HepG2 (cell line): ENCODE results near the gene TMEM53.

Experiments used
- ARID5B ChIP-seq: IDR thresholded peaks from 2 replicates; pipeline ENCODE4 v1.4.0; 2020; ENCODE audit warnings: mild to moderate bottlenecking, missing genetic modification reagents
- EZH2 ChIP-seq: conservative IDR thresholded peaks from 2 replicates; pipeline ENCODE4 v1.6.1; 2012; ENCODE audit warnings: mild to moderate bottlenecking, low read depth, low read length, moderate library complexity
- MAFG ChIP-seq: sonication (generic); formaldehyde crosslinking; IDR thresholded peaks from 2 replicates; pipeline ENCODE4 v1.5.1; 2020; ENCODE audit warnings: mild to moderate bottlenecking, missing genetic modification reagents
- NR2C2 ChIP-seq: sonication (generic); formaldehyde crosslinking; IDR thresholded peaks from 2 replicates; pipeline ENCODE4 v1.4.0; 2020; ENCODE audit warnings: missing genetic modification reagents, mild to moderate bottlenecking, moderate library complexity, borderline replicate concordance
- POLR2AphosphoS5 ChIP-seq: IDR thresholded peaks from 2 replicates; pipeline ENCODE4 v1.6.1; 2012; ENCODE audit warnings: low read depth, low read length
- RAD21 ChIP-seq: fragments of 450-650 bp; formaldehyde crosslinking; IDR thresholded peaks from 2 replicates; pipeline ENCODE4 v1.5.0; 2020; ENCODE audit warnings: mild to moderate bottlenecking
- TBP ChIP-seq: sonication (generic); formaldehyde crosslinking; IDR thresholded peaks from 2 replicates; pipeline ENCODE4 v1.5.0; 2020; ENCODE audit warnings: missing genetic modification reagents
- ZC3H4 ChIP-seq: sonication (generic); formaldehyde crosslinking; IDR thresholded peaks from 2 replicates; pipeline ENCODE4 v1.4.0; 2020; ENCODE audit warnings: missing genetic modification reagents, borderline replicate concordance
- ZNF142 ChIP-seq: sonication (generic); formaldehyde crosslinking; IDR thresholded peaks from 2 replicates; pipeline ENCODE4 v1.4.0; 2020; ENCODE audit warnings: missing genetic modification reagents
- ZNF274 ChIP-seq: sonication (generic); formaldehyde crosslinking; IDR thresholded peaks from 2 replicates; pipeline ENCODE4 v1.5.1; 2020; ENCODE audit warnings: mild to moderate bottlenecking, missing genetic modification reagents
- TF ChIP-seq, protein P1 (sequence below): IDR thresholded peaks from 2 replicates; pipeline ENCODE4 v1.6.1; 2016
- TF ChIP-seq, protein P2 (sequence below): sonication (generic); formaldehyde crosslinking; IDR thresholded peaks from 2 replicates; pipeline ENCODE4 v1.4.0; 2020; ENCODE audit warnings: mild to moderate bottlenecking, missing genetic modification reagents

DNA sequence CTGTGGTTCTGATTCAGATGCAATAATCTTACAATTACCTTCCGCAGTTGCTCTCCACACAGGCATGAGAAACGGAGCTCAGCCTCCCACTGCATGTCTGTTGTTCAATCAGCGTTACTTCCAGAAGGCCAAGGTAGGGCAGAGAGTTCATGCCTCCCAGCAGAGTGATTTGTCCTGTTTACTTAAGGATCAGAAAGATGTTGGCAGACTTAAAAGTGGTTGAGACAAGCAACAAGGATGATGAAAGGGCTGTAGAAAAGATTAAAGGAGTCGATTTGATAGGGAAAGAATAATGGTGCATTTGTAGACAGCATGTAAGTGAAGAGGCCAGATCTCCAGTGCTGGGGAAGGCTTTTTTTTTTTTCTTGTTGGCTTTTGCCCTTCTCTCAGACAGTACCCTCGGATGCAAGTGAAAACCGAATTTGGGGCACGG lies 26.9 kb upstream of the TMEM53 start:
- TF ChIP-seq, protein P1, sequence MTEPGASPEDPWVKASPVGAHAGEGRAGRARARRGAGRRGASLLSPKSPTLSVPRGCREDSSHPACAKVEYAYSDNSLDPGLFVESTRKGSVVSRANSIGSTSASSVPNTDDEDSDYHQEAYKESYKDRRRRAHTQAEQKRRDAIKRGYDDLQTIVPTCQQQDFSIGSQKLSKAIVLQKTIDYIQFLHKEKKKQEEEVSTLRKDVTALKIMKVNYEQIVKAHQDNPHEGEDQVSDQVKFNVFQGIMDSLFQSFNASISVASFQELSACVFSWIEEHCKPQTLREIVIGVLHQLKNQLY (CRISPR knock-in tag): no peak; the same call in 1 of the 2 replicates
- TF ChIP-seq POLR2AphosphoS5 (no peak), TBP (CRISPR knock-in tag) (no peak), EZH2 (no peak), ARID5B (CRISPR knock-in tag) (peak; percentile 87), RAD21 (no peak), ZNF142 (CRISPR knock-in tag) (no peak), ZC3H4 (CRISPR knock-in tag) (no peak), MAFG (CRISPR knock-in tag) (no peak), NR2C2 (no peak; the same call in 1 of the 2 replicates), ZNF274 (CRISPR knock-in tag) (no peak)
- TF ChIP-seq, protein P2, sequence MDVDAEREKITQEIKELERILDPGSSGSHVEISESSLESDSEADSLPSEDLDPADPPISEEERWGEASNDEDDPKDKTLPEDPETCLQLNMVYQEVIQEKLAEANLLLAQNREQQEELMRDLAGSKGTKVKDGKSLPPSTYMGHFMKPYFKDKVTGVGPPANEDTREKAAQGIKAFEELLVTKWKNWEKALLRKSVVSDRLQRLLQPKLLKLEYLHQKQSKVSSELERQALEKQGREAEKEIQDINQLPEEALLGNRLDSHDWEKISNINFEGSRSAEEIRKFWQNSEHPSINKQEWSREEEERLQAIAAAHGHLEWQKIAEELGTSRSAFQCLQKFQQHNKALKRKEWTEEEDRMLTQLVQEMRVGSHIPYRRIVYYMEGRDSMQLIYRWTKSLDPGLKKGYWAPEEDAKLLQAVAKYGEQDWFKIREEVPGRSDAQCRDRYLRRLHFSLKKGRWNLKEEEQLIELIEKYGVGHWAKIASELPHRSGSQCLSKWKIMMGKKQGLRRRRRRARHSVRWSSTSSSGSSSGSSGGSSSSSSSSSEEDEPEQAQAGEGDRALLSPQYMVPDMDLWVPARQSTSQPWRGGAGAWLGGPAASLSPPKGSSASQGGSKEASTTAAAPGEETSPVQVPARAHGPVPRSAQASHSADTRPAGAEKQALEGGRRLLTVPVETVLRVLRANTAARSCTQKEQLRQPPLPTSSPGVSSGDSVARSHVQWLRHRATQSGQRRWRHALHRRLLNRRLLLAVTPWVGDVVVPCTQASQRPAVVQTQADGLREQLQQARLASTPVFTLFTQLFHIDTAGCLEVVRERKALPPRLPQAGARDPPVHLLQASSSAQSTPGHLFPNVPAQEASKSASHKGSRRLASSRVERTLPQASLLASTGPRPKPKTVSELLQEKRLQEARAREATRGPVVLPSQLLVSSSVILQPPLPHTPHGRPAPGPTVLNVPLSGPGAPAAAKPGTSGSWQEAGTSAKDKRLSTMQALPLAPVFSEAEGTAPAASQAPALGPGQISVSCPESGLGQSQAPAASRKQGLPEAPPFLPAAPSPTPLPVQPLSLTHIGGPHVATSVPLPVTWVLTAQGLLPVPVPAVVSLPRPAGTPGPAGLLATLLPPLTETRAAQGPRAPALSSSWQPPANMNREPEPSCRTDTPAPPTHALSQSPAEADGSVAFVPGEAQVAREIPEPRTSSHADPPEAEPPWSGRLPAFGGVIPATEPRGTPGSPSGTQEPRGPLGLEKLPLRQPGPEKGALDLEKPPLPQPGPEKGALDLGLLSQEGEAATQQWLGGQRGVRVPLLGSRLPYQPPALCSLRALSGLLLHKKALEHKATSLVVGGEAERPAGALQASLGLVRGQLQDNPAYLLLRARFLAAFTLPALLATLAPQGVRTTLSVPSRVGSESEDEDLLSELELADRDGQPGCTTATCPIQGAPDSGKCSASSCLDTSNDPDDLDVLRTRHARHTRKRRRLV (CRISPR knock-in tag): no peak
